HEK293T (cell line): ENCODE results near the gene TRDN.

Experiments
- CTCF ChIA-PET: fragments of 350-600 bp; formaldehyde crosslinking; extraction: SDS; loops from one replicate; lab custom pipeline; 2021; ENCODE audit warnings: antibody characterized with exemption, inconsistent platforms; lab: Yijun Ruan, JAX
- POLR2A ChIA-PET: fragments of 350-600 bp; formaldehyde crosslinking; extraction: SDS; loops from one replicate; lab custom pipeline; 2020; ENCODE audit warnings: antibody characterized with exemption, inconsistent platforms; lab: Yijun Ruan, JAX
- DNase-seq: peaks from one replicate; pipeline ENCODE4 v3.0.0; 2012; ENCODE audit warnings: mixed read lengths; ENCODE audit errors: extremely low spot score
- BHLHE40 ChIP-seq: fragments of 450-650 bp; IDR thresholded peaks from 2 replicates; pipeline ENCODE4 v1.6.1; 2016; ENCODE audit warnings: mild to moderate bottlenecking, moderate library complexity, borderline replicate concordance
- CTBP1 ChIP-seq: fragments of 450-650 bp; IDR thresholded peaks from 2 replicates; pipeline ENCODE4 v1.6.1; 2016; ENCODE audit warnings: borderline replicate concordance
- ELF4 ChIP-seq: fragments of 450-650 bp; IDR thresholded peaks from 2 replicates; pipeline ENCODE4 v1.6.1; 2017; ENCODE audit warnings: antibody characterized with exemption
- FOXA1 ChIP-seq: fragments of 450-650 bp; IDR thresholded peaks from 2 replicates; pipeline ENCODE4 v1.6.1; 2016; ENCODE audit warnings: mild to moderate bottlenecking
- FOXK2 ChIP-seq: fragments of 450-650 bp; IDR thresholded peaks from 2 replicates; pipeline ENCODE4 v1.6.1; 2016; ENCODE audit warnings: mild to moderate bottlenecking
- FOXM1 ChIP-seq: fragments of 450-650 bp; IDR thresholded peaks from 2 replicates; pipeline ENCODE4 v1.6.1; 2017; ENCODE audit warnings: mild to moderate bottlenecking, borderline replicate concordance
- HDGF ChIP-seq: fragments of 450-650 bp; IDR thresholded peaks from 2 replicates; pipeline ENCODE4 v1.6.1; 2017; ENCODE audit warnings: antibody characterized with exemption, borderline replicate concordance
- LEF1 ChIP-seq: fragments of 450-650 bp; IDR thresholded peaks from 2 replicates; pipeline ENCODE4 v1.6.1; 2017; ENCODE audit warnings: mild to moderate bottlenecking, borderline replicate concordance
- NFRKB ChIP-seq: fragments of 450-650 bp; IDR thresholded peaks from 2 replicates; pipeline ENCODE4 v1.6.1; 2016; ENCODE audit warnings: mild to moderate bottlenecking, moderate library complexity
- PKNOX1 ChIP-seq: fragments of 450-650 bp; IDR thresholded peaks from 2 replicates; pipeline ENCODE4 v1.6.1; 2016
- SP1 ChIP-seq: fragments of 450-650 bp; IDR thresholded peaks from 2 replicates; pipeline ENCODE4 v1.6.1; 2017
- SUZ12 ChIP-seq: fragments of 450-650 bp; IDR thresholded peaks from 2 replicates; pipeline ENCODE4 v1.6.1; 2016; ENCODE audit warnings: mild to moderate bottlenecking
- TARDBP ChIP-seq: fragments of 450-650 bp; IDR thresholded peaks from 2 replicates; pipeline ENCODE4 v1.6.1; 2016
- ZNF384 ChIP-seq: fragments of 450-650 bp; IDR thresholded peaks from 2 replicates; pipeline ENCODE4 v1.6.1; 2016

Gene TRDN

GRCh38 chr6:123171341-123172115 is 465.2 kb downstream of the TRDN start:
- POLR2A ChIA-PET = no interaction called here

GRCh38 chr6:123169774-123170095 is 467.0 kb downstream of the TRDN start:
- TF ChIP-seq TARDBP (no peak), CTBP1 (no peak), PKNOX1 (no peak), SUZ12 (no peak), HDGF (no peak), BHLHE40 (no peak), FOXA1 (no peak), SP1 (no peak)
- POLR2A ChIA-PET = no interaction called here
- CTCF ChIA-PET = no interaction called here
- no peak for DNase-seq

More at GRCh38 chr6:123171341-123172115, 465.2 kb downstream of the TRDN start:
- DNase-seq = no peak
- TF ChIP-seq PKNOX1 (no peak), SP1 (no peak), SUZ12 (no peak), NFRKB (no peak), LEF1 (no peak), HDGF (no peak), TARDBP (no peak), FOXK2 (no peak), ZNF384 (no peak), FOXM1 (no peak), BHLHE40 (no peak), CTBP1 (no peak), ELF4 (no peak)
- CTCF ChIA-PET = no interaction called here

GRCh38 chr6:123168892-123169773 is 467.6 kb downstream of the TRDN start:
- DNase-seq = no peak
- no peak for TF ChIP-seq LEF1
- TF ChIP-seq SUZ12 = no peak
- TF ChIP-seq FOXM1 = no peak
- no peak for TF ChIP-seq SP1
- TF ChIP-seq TARDBP = no peak
- no peak for TF ChIP-seq ELF4
- no peak for TF ChIP-seq FOXK2
- TF ChIP-seq FOXA1 = no peak
- CTCF ChIA-PET = no interaction called here
- POLR2A ChIA-PET = no interaction called here

- POLR2A ChIA-PET = no interaction called here
- no peak for DNase-seq
- CTCF ChIA-PET = no interaction called here
- TF ChIP-seq CTBP1 (no peak), HDGF (no peak), FOXK2 (no peak), PKNOX1 (no peak), ZNF384 (no peak)
Observed at GRCh38 chr6:123168466-123168865, 468.3 kb downstream of the TRDN start.
